K562 (cell line): ENCODE results near the gene ZKSCAN3. TPM values are rescaled to one million over a fixed set of nuclear protein-coding genes. Genes with fewer than 3 reads are reported as not detected.

Source experiments
- ATAC-seq: fragments of 200-7000 bp; cut with Tn5 transposase; 3 replicates; pipeline ENCODE4 v1.9.1; 2020; ENCODE audit warnings: moderate library complexity
- BruUV-seq: library from RNA; stranded (reverse); fragments of 400-500 nt; replicated peaks from 2 replicates; lab custom pipeline; 2021; lab: Mats Ljungman, UMichigan
- CTCF ChIA-PET: fragments of 300-600 bp; formaldehyde crosslinking; extraction: SDS; loops from one replicate; lab custom pipeline; 2021; ENCODE audit warnings: low intra/inter-chr PET ratio; lab: Yijun Ruan, JAX
- POLR2A ChIA-PET: fragments of 300-600, 350-650 bp; sonication (Branson Sonifier 250); formaldehyde crosslinking; extraction: SDS; loops from one replicate; lab custom pipeline; 2021; ENCODE audit warnings: antibody characterized with exemption, inconsistent platforms; lab: Yijun Ruan, JAX
- DNase-seq, 4 experiments: peaks; one replicate each; pipeline versions ENCODE4 v3.0.0 to v3.0.0-alpha.2; 2011 to 2018; ENCODE audit warnings: low spot score in 3 of 4, mixed read lengths in 3 of 4; ENCODE audit errors: extremely low read depth in 1 of 4
- FAIRE-seq: peaks from 2 replicates; lab custom pipeline; 2011; peaks lifted over from hg19 to GRCh38; lab: Jason Lieb, UNC
- H2AFZ ChIP-seq: 2 replicates; pipeline ENCODE4 v1.6.0; 2011; ENCODE audit warnings: low read depth, low read length, control low read depth, inconsistent platforms
- H3K27ac ChIP-seq: fragments of 200-600 bp; 3 replicates; pipeline ENCODE4 v1.8.0; 2011; ENCODE audit warnings: low read depth, mild to moderate bottlenecking, control low read depth, inconsistent platforms, low read length, moderate library complexity, mixed read lengths; ENCODE audit errors: extremely low read depth
- H3K27me3 ChIP-seq, 2 experiments: fragments of 300-600 bp in 1 of 2; 2 replicates in 1 of 2; 3 replicates in 1 of 2; pipeline versions ENCODE4 v1.6.0 to v1.8.0; 2011; ENCODE audit warnings: inconsistent platforms in 2 of 2, low read length in 2 of 2, mild to moderate bottlenecking in 1 of 2, mixed read lengths in 1 of 2, moderate library complexity in 1 of 2; ENCODE audit not compliant: control insufficient read depth in 2 of 2, insufficient read depth in 2 of 2
- H3K36me3 ChIP-seq: fragments of 300-600 bp; 3 replicates; pipeline ENCODE4 v1.8.0; 2011; ENCODE audit warnings: mild to moderate bottlenecking, low read length, inconsistent platforms; ENCODE audit not compliant: control insufficient read depth, insufficient read depth
- H3K4me1 ChIP-seq, 2 experiments: fragments of 200-600 bp in 1 of 2; replicated peaks in 1 of 2; 2 replicates in 1 of 2; 3 replicates in 1 of 2; pipeline versions ENCODE4 v1.5.1 to v1.8.0; 2011; ENCODE audit warnings: inconsistent platforms in 2 of 2, low read length in 2 of 2, mild to moderate bottlenecking in 1 of 2, mixed read lengths in 1 of 2, moderate library complexity in 1 of 2; ENCODE audit not compliant: control insufficient read depth in 2 of 2, insufficient read depth in 2 of 2
- H3K4me2 ChIP-seq: 2 replicates; pipeline ENCODE4 v1.6.1; 2011; ENCODE audit warnings: low read length, control low read depth, inconsistent platforms, mixed read lengths; ENCODE audit not compliant: insufficient read depth
- H3K4me3 ChIP-seq: fragments of 200-600 bp; sonication (generic), shearing (Covaris generic); 2 replicates; pipeline ENCODE4 v1.5.1; 2016; ENCODE audit warnings: control low read depth, inconsistent platforms
- H3K79me2 ChIP-seq: fragments of 200-600 bp; 3 replicates; pipeline ENCODE4 v1.8.0; 2011; ENCODE audit warnings: low read length, inconsistent platforms; ENCODE audit not compliant: control insufficient read depth, insufficient read depth
- H3K9ac ChIP-seq, 2 experiments: 2 replicates each; pipeline versions ENCODE4 v1.6.0 to v1.6.1; 2011; ENCODE audit warnings: low read depth in 2 of 2, low read length in 2 of 2, control low read depth in 1 of 2, inconsistent platforms in 1 of 2, mild to moderate bottlenecking in 1 of 2, mixed read lengths in 1 of 2; ENCODE audit not compliant: insufficient read depth in 1 of 2
- H3K9me1 ChIP-seq: one replicate; pipeline ENCODE4 v1.6.0; 2011; ENCODE audit warnings: inconsistent platforms, mild to moderate bottlenecking, low read length, moderate library complexity; ENCODE audit not compliant: control insufficient read depth, insufficient read depth
- H3K9me3 ChIP-seq: replicated peaks from 2 replicates; pipeline ENCODE4 v1.5.1; 2011; ENCODE audit warnings: low read depth, low read length, inconsistent platforms; ENCODE audit not compliant: control insufficient read depth, insufficient read depth
- H4K20me1 ChIP-seq: replicated peaks from 2 replicates; pipeline ENCODE4 v1.6.1; 2011; ENCODE audit warnings: low read length, inconsistent platforms, mixed read lengths; ENCODE audit not compliant: control insufficient read depth, insufficient read depth
- ARID1B ChIP-seq: fragments of 450-650 bp; IDR thresholded peaks from 2 replicates; pipeline ENCODE4 v1.6.1; 2016; ENCODE audit warnings: antibody characterized with exemption, mild to moderate bottlenecking, inconsistent platforms
- GATA2 ChIP-seq: sonication (generic); formaldehyde crosslinking; IDR thresholded peaks from 2 replicates; pipeline ENCODE4 v1.4.0; 2020; ENCODE audit warnings: mild to moderate bottlenecking, missing genetic modification reagents
- GATAD2A ChIP-seq: fragments of 450-650 bp; IDR thresholded peaks from 2 replicates; pipeline ENCODE4 v1.6.1; 2017
- KDM1A ChIP-seq, 2 experiments: fragments of 450-650 bp; IDR thresholded peaks; 2 replicates each; pipeline ENCODE4 v1.6.1; 2016; ENCODE audit warnings: mild to moderate bottlenecking in 2 of 2
- MTA2 ChIP-seq: fragments of 450-650 bp; IDR thresholded peaks from 2 replicates; pipeline ENCODE4 v1.6.1; 2016; ENCODE audit warnings: low read depth
- MXI1 ChIP-seq: IDR thresholded peaks from 2 replicates; pipeline ENCODE4 v1.6.1; 2011; ENCODE audit warnings: low read depth, mild to moderate bottlenecking, improper control_type of control experiment, low read length
- NCOR1 ChIP-seq: fragments of 450-650 bp; IDR thresholded peaks from 2 replicates; pipeline ENCODE4 v1.6.1; 2016; ENCODE audit warnings: mild to moderate bottlenecking, moderate library complexity
- NFIC ChIP-seq: fragments of 450-650 bp; IDR thresholded peaks from 2 replicates; pipeline ENCODE4 v1.6.1; 2017; ENCODE audit warnings: mild to moderate bottlenecking, inconsistent platforms
- POLR2G ChIP-seq: fragments of 200-400 bp; formaldehyde crosslinking; IDR thresholded peaks from 2 replicates; pipeline ENCODE4 v1.6.1; 2017; ENCODE audit warnings: low read depth, mild to moderate bottlenecking, antibody characterized with exemption, low read length, moderate library complexity
- SOX6 ChIP-seq: fragments of 450-650 bp; IDR thresholded peaks from 2 replicates; pipeline ENCODE4 v1.6.1; 2014; ENCODE audit warnings: mild to moderate bottlenecking
- TEAD4 ChIP-seq, 2 experiments: sonication (generic) in 1 of 2; formaldehyde crosslinking in 1 of 2; IDR thresholded peaks; 2 replicates each; pipeline versions ENCODE4 v1.6.1 to v1.8.0; 2012 to 2022; ENCODE audit warnings: borderline replicate concordance in 1 of 2, inconsistent platforms in 1 of 2, low read length in 1 of 2, mild to moderate bottlenecking in 1 of 2, missing genetic modification reagents in 1 of 2
- ZKSCAN1 ChIP-seq: fragments of 150-350 bp; IDR thresholded peaks from 2 replicates; pipeline ENCODE4 v1.6.1; 2016; ENCODE audit warnings: low read depth, low read length
- WGBS: fragments of 100-300 bp; shearing (Covaris generic); methylation state at CpG from one replicate; pipeline ENCODE4 v1.1.6; 2016; ENCODE audit warnings: low coverage, mixed read lengths; ENCODE audit not compliant: insufficient coverage; ENCODE audit errors: missing lambda C conversion rate; 5-methylcytosine and 5-hydroxymethylcytosine counted together
- in situ Hi-C: fragments of 300-500 bp; cut with MboI; formaldehyde crosslinking; loops from 4 replicates; pipeline ENCODE4 v1.15.0; 2018; ENCODE audit warnings: inconsistent platforms, mixed read lengths
- intact Hi-C: fragments of 100-400 bp; cut with micrococcal nuclease; formaldehyde crosslinking; loops from 2 replicates; pipeline ENCODE4 v1.14.2; 2022
- polyA plus RNA-seq, 8 experiments: library from polyadenylated mRNA; depleted of rRNA in 4 of 8; stranded (reverse) in 5 of 8; unstranded in 3 of 8; fragments of >200 nt; fragmentation: Nextera tagmentation in 2 of 8; fragmentation: Illumina TruSeq in 1 of 8; extraction: Ambion mirVana in 2 of 8; extraction: Trizol in 1 of 8; gene quantifications; 2 replicates each; pipeline versions ENCODE4 v1.2.1 to v1.2.3, GENCODE V29; 2011 to 2014; ENCODE audit warnings: inconsistent platforms in 1 of 8, missing spikeins in 1 of 8
- total RNA-seq, 7 experiments: library from RNA; depleted of rRNA in 6 of 7; stranded (reverse); fragments of >200 nt in 6 of 7; fragmentation: Illumina TruSeq in 2 of 7; extraction: Trizol in 2 of 7; gene quantifications; 2 replicates each; pipeline versions ENCODE4 v1.2.1 to v1.2.3, GENCODE V29; 2011 to 2021; ENCODE audit warnings: low replicate concordance in 1 of 7
- TF ChIP-seq, protein P1 (sequence below): fragments of 450-650 bp; formaldehyde crosslinking; IDR thresholded peaks from 2 replicates; pipeline ENCODE4 v1.4.0; 2020; ENCODE audit warnings: mild to moderate bottlenecking, moderate library complexity
- TF ChIP-seq, protein P2 (sequence below): sonication (generic); formaldehyde crosslinking; IDR thresholded peaks from 2 replicates; pipeline ENCODE4 v1.8.0; 2022; ENCODE audit warnings: mild to moderate bottlenecking, missing genetic modification reagents
- TF ChIP-seq, protein P3 (sequence below), 3 experiments: IDR thresholded peaks in 2 of 3; conservative IDR thresholded peaks in 1 of 3; 2 replicates each; pipeline ENCODE4 v1.5.1; 2011 to 2012; ENCODE audit warnings: low read length in 3 of 3, mild to moderate bottlenecking in 3 of 3, control low read depth in 2 of 3, improper control_type of control experiment in 1 of 3, inconsistent platforms in 1 of 3, low read depth in 1 of 3, mixed read lengths in 1 of 3, moderate library complexity in 1 of 3; ENCODE audit not compliant: insufficient read depth in 2 of 3

ZKSCAN3 gene
- total and polyA plus RNA-seq, 9 of the 15 experiments (the other 6 are each of a cell fraction or from before 2014, with no cell fraction given) = 3.0 to 12.4 (median 10.2) TPM

DNA sequence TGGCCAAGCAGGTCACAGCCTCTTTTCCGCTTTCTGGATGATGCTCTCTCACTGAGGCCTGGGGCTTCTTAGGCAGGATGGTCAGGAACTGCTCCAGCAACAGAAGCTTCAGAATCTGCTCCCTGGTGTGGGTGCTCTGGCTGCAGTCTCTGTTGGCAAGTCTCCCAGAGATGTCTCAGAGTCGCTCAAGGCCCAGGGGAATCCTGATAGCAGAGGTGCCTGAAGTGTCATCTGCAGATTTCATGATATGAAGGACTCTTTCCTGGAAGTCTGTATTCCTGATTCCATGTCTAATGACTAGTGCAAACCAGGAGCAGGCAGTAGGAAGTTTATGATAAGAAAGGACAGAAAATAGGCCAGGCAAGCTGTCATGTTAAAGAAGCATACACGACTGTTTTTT, 34.1 kb upstream of the ZKSCAN3 start:
- no peaks in the 10 kb centered on the region for H3K36me3 ChIP-seq
- TF ChIP-seq SOX6 (peak; percentile 38; the same call in 1 of the 2 replicates), POLR2G (no peak), GATA2 (CRISPR knock-in tag) (peak; percentile 63; the same call in 1 of the 2 replicates), MXI1 (no peak), ARID1B (peak; percentile 75), NFIC (peak; percentile 70), MTA2 (no peak), KDM1A (IDR thresholded peaks at IDR 0.05) (no peak), NCOR1 (peak; percentile 44; the same call in 1 of the 2 replicates), TEAD4 (IDR thresholded peaks at IDR 0.05; ENCODE audit: low read length) (peak; percentile 22; the same call in 1 of the 2 replicates), TEAD4 (CRISPR knock-in tag; IDR thresholded peaks at IDR 0.05; ENCODE audit: borderline replicate concordance) (no peak), ZKSCAN1 (peak; percentile 35; the same call in 1 of the 2 replicates), GATAD2A (peak; percentile 33; the same call in 1 of the 2 replicates)
- TF ChIP-seq, protein P1, sequence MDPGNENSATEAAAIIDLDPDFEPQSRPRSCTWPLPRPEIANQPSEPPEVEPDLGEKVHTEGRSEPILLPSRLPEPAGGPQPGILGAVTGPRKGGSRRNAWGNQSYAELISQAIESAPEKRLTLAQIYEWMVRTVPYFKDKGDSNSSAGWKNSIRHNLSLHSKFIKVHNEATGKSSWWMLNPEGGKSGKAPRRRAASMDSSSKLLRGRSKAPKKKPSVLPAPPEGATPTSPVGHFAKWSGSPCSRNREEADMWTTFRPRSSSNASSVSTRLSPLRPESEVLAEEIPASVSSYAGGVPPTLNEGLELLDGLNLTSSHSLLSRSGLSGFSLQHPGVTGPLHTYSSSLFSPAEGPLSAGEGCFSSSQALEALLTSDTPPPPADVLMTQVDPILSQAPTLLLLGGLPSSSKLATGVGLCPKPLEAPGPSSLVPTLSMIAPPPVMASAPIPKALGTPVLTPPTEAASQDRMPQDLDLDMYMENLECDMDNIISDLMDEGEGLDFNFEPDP (CRISPR knock-in tag) = no peak
- TF ChIP-seq, protein P2, sequence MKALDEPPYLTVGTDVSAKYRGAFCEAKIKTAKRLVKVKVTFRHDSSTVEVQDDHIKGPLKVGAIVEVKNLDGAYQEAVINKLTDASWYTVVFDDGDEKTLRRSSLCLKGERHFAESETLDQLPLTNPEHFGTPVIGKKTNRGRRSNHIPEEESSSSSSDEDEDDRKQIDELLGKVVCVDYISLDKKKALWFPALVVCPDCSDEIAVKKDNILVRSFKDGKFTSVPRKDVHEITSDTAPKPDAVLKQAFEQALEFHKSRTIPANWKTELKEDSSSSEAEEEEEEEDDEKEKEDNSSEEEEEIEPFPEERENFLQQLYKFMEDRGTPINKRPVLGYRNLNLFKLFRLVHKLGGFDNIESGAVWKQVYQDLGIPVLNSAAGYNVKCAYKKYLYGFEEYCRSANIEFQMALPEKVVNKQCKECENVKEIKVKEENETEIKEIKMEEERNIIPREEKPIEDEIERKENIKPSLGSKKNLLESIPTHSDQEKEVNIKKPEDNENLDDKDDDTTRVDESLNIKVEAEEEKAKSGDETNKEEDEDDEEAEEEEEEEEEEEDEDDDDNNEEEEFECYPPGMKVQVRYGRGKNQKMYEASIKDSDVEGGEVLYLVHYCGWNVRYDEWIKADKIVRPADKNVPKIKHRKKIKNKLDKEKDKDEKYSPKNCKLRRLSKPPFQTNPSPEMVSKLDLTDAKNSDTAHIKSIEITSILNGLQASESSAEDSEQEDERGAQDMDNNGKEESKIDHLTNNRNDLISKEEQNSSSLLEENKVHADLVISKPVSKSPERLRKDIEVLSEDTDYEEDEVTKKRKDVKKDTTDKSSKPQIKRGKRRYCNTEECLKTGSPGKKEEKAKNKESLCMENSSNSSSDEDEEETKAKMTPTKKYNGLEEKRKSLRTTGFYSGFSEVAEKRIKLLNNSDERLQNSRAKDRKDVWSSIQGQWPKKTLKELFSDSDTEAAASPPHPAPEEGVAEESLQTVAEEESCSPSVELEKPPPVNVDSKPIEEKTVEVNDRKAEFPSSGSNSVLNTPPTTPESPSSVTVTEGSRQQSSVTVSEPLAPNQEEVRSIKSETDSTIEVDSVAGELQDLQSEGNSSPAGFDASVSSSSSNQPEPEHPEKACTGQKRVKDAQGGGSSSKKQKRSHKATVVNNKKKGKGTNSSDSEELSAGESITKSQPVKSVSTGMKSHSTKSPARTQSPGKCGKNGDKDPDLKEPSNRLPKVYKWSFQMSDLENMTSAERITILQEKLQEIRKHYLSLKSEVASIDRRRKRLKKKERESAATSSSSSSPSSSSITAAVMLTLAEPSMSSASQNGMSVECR = no peak
- TF ChIP-seq, protein P3, sequence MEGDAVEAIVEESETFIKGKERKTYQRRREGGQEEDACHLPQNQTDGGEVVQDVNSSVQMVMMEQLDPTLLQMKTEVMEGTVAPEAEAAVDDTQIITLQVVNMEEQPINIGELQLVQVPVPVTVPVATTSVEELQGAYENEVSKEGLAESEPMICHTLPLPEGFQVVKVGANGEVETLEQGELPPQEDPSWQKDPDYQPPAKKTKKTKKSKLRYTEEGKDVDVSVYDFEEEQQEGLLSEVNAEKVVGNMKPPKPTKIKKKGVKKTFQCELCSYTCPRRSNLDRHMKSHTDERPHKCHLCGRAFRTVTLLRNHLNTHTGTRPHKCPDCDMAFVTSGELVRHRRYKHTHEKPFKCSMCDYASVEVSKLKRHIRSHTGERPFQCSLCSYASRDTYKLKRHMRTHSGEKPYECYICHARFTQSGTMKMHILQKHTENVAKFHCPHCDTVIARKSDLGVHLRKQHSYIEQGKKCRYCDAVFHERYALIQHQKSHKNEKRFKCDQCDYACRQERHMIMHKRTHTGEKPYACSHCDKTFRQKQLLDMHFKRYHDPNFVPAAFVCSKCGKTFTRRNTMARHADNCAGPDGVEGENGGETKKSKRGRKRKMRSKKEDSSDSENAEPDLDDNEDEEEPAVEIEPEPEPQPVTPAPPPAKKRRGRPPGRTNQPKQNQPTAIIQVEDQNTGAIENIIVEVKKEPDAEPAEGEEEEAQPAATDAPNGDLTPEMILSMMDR (IDR thresholded peaks at IDR 0.05 in 2 of 3, conservative IDR thresholded peaks at IDR 0.05 in 1 of 3; ENCODE audit: insufficient read depth in 2 of 3, low read depth in 1 of 3, low read length in 3 of 3) = no peak

More for the DNA sequence above, 34.1 kb upstream of the ZKSCAN3 start:
- no peaks in the 10 kb centered on the region for H3K9me1 ChIP-seq
- in situ Hi-C loops (no loop called here), intact Hi-C loops (no loop called here)
- H3K79me2 ChIP-seq = no peaks in the 10 kb centered on the region
- H3K9me3 ChIP-seq = no peaks in the 10 kb centered on the region
- H4K20me1 ChIP-seq = no peaks in the 10 kb centered on the region
- DNase-seq (peak in 2 of 4 experiments; percentile 62 to 82), ATAC-seq (peak; percentile 75), FAIRE-seq (peak; percentile 82)
- 22% methylated on average over 3 of the region's 3 CpGs for WGBS
- H3K27me3 ChIP-seq = no peaks in the 10 kb centered on the region
- H3K4me2 ChIP-seq = peak overlapping the region; percentile 15; the same call in 1 of the 2 replicates
- CTCF ChIA-PET = no interaction called here
- no peak overlapping the region for H3K27ac ChIP-seq
- no TSS peak for BruUV-seq
- POLR2A ChIA-PET = interaction anchor here (0.7 to 3.3 kb wide), 7 partner anchors 15 to 266 kb away, joined by 3 to 26 read pairs (median 3); partner anchors contain the start of gene ZSCAN31
- peak overlapping the region; percentile 5; the same call in 1 of the 2 replicates for H2AFZ ChIP-seq
- H3K4me1 ChIP-seq = peaks cover 6 to 13% of the 10 kb centered on the region in 2 experiments; a peak in 4 of 5 replicates
- peak overlapping the region in 1 of 2 experiments; percentile 53; a peak in 1 of 4 replicates for H3K9ac ChIP-seq
- no peak overlapping the region for H3K4me3 ChIP-seq
